HG03442 (cell line): Measurements from ENCODE around the gene MTCL3.

Experiments
- ATAC-seq: cut with Tn5 transposase; IDR thresholded peaks from one replicate; pipeline ENCODE4 v1.9.1; 2021; ENCODE audit warnings: mild to moderate bottlenecking, moderate library complexity; ENCODE audit not compliant: unreplicated experiment

The MTCL3 gene

GRCh38 chr6:127515794-127516661 lies 3.1 kb downstream of the MTCL3 start:
- peak; percentile 59 for ATAC-seq

- peak; percentile 2 for ATAC-seq
Measured at GRCh38 chr6:127515234-127515793, 3.8 kb downstream of the MTCL3 start.

- no peak for ATAC-seq
Measured at GRCh38 chr6:127514773-127515227, 4.3 kb downstream of the MTCL3 start.

GRCh38 chr6:127514179-127514772 lies 4.9 kb downstream of the MTCL3 start:
- ATAC-seq = no peak

- ATAC-seq = no peak
Measured at GRCh38 chr6:127513425-127513824, 5.7 kb downstream of the MTCL3 start.

- ATAC-seq = no peak
Measured at GRCh38 chr6:127510876-127511275, 8.3 kb downstream of the MTCL3 start.

GRCh38 chr6:127506894-127507293 lies 12.2 kb downstream of the MTCL3 start:
- ATAC-seq = no peak

- ATAC-seq = no peak
Measured at GRCh38 chr6:127503022-127503421, 16.1 kb downstream of the MTCL3 start.

GRCh38 chr6:127497410-127497809 lies 21.7 kb downstream of the MTCL3 start:
- no peak for ATAC-seq

GRCh38 chr6:127496471-127496870 lies 22.7 kb downstream of the MTCL3 start:
- ATAC-seq = no peak

GRCh38 chr6:127494240-127494767 lies 24.8 kb downstream of the MTCL3 start:
- ATAC-seq = no peak

GRCh38 chr6:127489248-127489647 lies 29.9 kb downstream of the MTCL3 start:
- ATAC-seq = no peak

- ATAC-seq = no peak
Measured at GRCh38 chr6:127486934-127487333, 32.2 kb downstream of the MTCL3 start.

GRCh38 chr6:127484212-127484863 lies 34.8 kb downstream of the MTCL3 start:
- peak; percentile 100 for ATAC-seq

- peak; percentile 1 for ATAC-seq
Measured at GRCh38 chr6:127483399-127484055, 35.6 kb downstream of the MTCL3 start.

- no peak for ATAC-seq
Measured at GRCh38 chr6:127482325-127482724, 36.8 kb downstream of the MTCL3 start.

GRCh38 chr6:127481628-127482027 lies 37.5 kb downstream of the MTCL3 start:
- no peak for ATAC-seq

- ATAC-seq = no peak
Measured at GRCh38 chr6:127481111-127481510, 38.0 kb downstream of the MTCL3 start.

GRCh38 chr6:127477658-127478057 lies 41.5 kb downstream of the MTCL3 start:
- ATAC-seq = no peak

GRCh38 chr6:127475823-127476176 lies 43.3 kb downstream of the MTCL3 start:
- ATAC-seq = no peak
